ENCODE results near the gene DEPDC1.

DNA sequence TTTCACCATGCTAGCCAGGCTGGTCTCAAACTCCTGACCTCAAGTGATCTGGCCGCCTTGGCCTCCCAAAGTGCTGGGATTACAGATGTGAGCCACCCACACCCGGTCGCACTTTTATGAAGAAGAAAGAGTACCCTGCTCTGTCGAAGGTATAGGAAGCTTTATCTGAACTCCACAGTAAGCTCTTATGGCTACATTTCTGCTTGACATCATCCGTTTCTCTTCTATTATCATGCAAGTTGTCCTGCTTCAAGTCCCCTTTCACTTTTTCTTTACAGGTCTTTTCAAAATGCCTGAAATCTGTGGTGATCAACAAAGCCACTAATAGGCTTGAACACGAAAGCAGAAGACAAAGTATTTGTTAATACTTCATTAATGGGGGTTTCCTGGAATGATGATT, 51.2 kb downstream of the DEPDC1 start:
- TF ChIP-seq CTCF (IDR thresholded peaks at IDR 0.05; ENCODE audit: low read depth, low read length), result no peak
- TF ChIP-seq EZH2phosphoT487 (IDR thresholded peaks at IDR 0.05; ENCODE audit: low read depth), result no peak
